ENCODE measurements around the gene TTN.
A peak's percentile ranks its signal among the peaks of the same experiment; 100 is the strongest.

TTN gene

GRCh38 chr2:178799305-178799704 is 7.9 kb downstream of the TTN start:
- H3K9me3 ChIP-seq (ENCODE audit: insufficient read depth, low read length) = no peaks in the 10 kb centered on the region
- H3K9ac ChIP-seq (ENCODE audit: low read length) = no peak overlapping the region
- H3K27ac ChIP-seq (ENCODE audit: low read length) = no peak overlapping the region
- no peaks in the 10 kb centered on the region for H4K20me1 ChIP-seq (ENCODE audit: insufficient read depth, low read length)
- H3K27me3 ChIP-seq (ENCODE audit: low read depth, low read length) = no peaks in the 10 kb centered on the region
- no peak overlapping the region for H3K4me3 ChIP-seq (ENCODE audit: low read length)
- H3K36me3 ChIP-seq (replicated peaks; ENCODE audit: low read depth, low read length) = no peaks in the 10 kb centered on the region
- no peak for TF ChIP-seq EZH2phosphoT487 (IDR thresholded peaks at IDR 0.05; ENCODE audit: low read depth)
- TF ChIP-seq, protein P1, sequence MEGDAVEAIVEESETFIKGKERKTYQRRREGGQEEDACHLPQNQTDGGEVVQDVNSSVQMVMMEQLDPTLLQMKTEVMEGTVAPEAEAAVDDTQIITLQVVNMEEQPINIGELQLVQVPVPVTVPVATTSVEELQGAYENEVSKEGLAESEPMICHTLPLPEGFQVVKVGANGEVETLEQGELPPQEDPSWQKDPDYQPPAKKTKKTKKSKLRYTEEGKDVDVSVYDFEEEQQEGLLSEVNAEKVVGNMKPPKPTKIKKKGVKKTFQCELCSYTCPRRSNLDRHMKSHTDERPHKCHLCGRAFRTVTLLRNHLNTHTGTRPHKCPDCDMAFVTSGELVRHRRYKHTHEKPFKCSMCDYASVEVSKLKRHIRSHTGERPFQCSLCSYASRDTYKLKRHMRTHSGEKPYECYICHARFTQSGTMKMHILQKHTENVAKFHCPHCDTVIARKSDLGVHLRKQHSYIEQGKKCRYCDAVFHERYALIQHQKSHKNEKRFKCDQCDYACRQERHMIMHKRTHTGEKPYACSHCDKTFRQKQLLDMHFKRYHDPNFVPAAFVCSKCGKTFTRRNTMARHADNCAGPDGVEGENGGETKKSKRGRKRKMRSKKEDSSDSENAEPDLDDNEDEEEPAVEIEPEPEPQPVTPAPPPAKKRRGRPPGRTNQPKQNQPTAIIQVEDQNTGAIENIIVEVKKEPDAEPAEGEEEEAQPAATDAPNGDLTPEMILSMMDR (IDR thresholded peaks at IDR 0.05; ENCODE audit: low read depth, low read length) = no peak
- no peaks in the 10 kb centered on the region for H3K79me2 ChIP-seq (ENCODE audit: low read length)
- no peaks in the 10 kb centered on the region for H3K4me1 ChIP-seq (ENCODE audit: low read length)
- no peak overlapping the region for H3K4me2 ChIP-seq (ENCODE audit: low read length)
- H2AFZ ChIP-seq (ENCODE audit: low read depth, low read length) = no peak overlapping the region

DNA sequence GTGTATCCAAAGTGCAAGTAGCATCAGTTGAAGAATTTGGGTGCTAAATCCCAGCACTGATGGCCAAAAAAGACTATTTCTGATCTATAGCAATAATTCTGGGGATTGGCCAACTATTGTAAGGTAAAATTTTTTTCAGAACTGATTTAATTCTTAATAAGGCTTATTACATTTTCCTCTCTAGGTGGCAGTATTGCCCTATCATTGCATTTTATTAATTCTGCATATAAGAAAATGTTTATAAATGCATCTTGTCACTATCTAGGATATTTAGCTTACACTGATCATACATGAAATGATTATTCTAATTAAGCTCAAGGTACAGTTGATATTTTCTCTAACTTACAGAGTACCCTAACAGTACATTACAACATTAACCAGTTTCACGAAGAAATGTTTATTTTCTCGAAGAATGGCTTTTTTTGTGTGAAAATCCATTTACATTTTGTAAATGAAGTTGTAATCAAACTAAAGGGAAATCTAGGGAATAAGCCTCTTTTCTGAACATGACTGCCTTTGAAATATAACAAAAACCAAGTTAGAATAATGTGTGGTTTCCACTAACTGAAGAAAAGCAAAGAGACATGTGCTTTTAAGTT is 11.0 kb downstream of the TTN start:
- no peak overlapping the region for H3K4me3 ChIP-seq (ENCODE audit: low read length)
- H3K27me3 ChIP-seq (ENCODE audit: low read depth, low read length) = no peaks in the 10 kb centered on the region
- H3K4me1 ChIP-seq (ENCODE audit: low read length) = no peaks in the 10 kb centered on the region
- TF ChIP-seq, protein P1 (IDR thresholded peaks at IDR 0.05; ENCODE audit: low read depth, low read length) = peak; percentile 80
- no peak for TF ChIP-seq EZH2phosphoT487 (IDR thresholded peaks at IDR 0.05; ENCODE audit: low read depth)
- no peaks in the 10 kb centered on the region for H4K20me1 ChIP-seq (ENCODE audit: insufficient read depth, low read length)
- no peak overlapping the region for H3K4me2 ChIP-seq (ENCODE audit: low read length)
- H2AFZ ChIP-seq (ENCODE audit: low read depth, low read length) = no peak overlapping the region
- no peaks in the 10 kb centered on the region for H3K36me3 ChIP-seq (replicated peaks; ENCODE audit: low read depth, low read length)
- no peak overlapping the region for H3K9ac ChIP-seq (ENCODE audit: low read length)
- H3K79me2 ChIP-seq (ENCODE audit: low read length) = no peaks in the 10 kb centered on the region
- no peaks in the 10 kb centered on the region for H3K9me3 ChIP-seq (ENCODE audit: insufficient read depth, low read length)
- no peak overlapping the region for H3K27ac ChIP-seq (ENCODE audit: low read length)

DNA sequence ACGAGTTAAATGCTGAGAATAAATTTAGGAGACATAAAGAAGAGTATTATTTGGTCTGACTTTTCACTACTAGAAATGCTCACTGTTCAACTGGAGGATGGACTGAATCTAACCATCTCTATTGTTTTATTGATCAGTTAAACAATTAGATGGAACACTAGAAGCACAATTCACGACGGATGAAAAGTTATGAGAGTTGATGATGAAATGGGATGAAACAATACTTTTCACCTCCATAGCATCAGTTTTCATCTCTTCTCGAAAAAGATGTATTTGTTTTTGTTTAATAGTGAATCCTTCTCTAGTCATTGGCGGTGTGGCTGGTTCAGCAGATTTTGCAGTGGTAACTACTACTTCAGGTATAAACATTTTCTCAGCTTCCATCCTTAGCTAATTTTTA is 19.3 kb downstream of the TTN start:
- no peaks in the 10 kb centered on the region for H4K20me1 ChIP-seq (ENCODE audit: insufficient read depth, low read length)
- H3K27ac ChIP-seq (ENCODE audit: low read length) = no peak overlapping the region
- no peaks in the 10 kb centered on the region for H3K36me3 ChIP-seq (replicated peaks; ENCODE audit: low read depth, low read length)
- H3K4me1 ChIP-seq (ENCODE audit: low read length) = peaks cover 8% of the 10 kb centered on the region
- TF ChIP-seq EZH2phosphoT487 (IDR thresholded peaks at IDR 0.05; ENCODE audit: low read depth) = no peak
- TF ChIP-seq, protein P1 (IDR thresholded peaks at IDR 0.05; ENCODE audit: low read depth, low read length) = no peak
- H3K79me2 ChIP-seq (ENCODE audit: low read length) = no peaks in the 10 kb centered on the region
- no peak overlapping the region for H3K9ac ChIP-seq (ENCODE audit: low read length)
- H3K27me3 ChIP-seq (ENCODE audit: low read depth, low read length) = no peaks in the 10 kb centered on the region
- no peaks in the 10 kb centered on the region for H3K9me3 ChIP-seq (ENCODE audit: insufficient read depth, low read length)
- no peak overlapping the region for H2AFZ ChIP-seq (ENCODE audit: low read depth, low read length)
- no peak overlapping the region for H3K4me3 ChIP-seq (ENCODE audit: low read length)
- no peak overlapping the region for H3K4me2 ChIP-seq (ENCODE audit: low read length)

GRCh38 chr2:178787155-178787554 is 20.1 kb downstream of the TTN start:
- H3K79me2 ChIP-seq (ENCODE audit: low read length) = no peaks in the 10 kb centered on the region
- H3K4me3 ChIP-seq (ENCODE audit: low read length) = no peak overlapping the region
- H3K4me2 ChIP-seq (ENCODE audit: low read length) = no peak overlapping the region
- H3K27me3 ChIP-seq (ENCODE audit: low read depth, low read length) = no peaks in the 10 kb centered on the region
- H3K27ac ChIP-seq (ENCODE audit: low read length) = no peak overlapping the region
- no peak overlapping the region for H2AFZ ChIP-seq (ENCODE audit: low read depth, low read length)
- no peaks in the 10 kb centered on the region for H4K20me1 ChIP-seq (ENCODE audit: insufficient read depth, low read length)
- H3K9ac ChIP-seq (ENCODE audit: low read length) = no peak overlapping the region
- TF ChIP-seq, protein P1 (IDR thresholded peaks at IDR 0.05; ENCODE audit: low read depth, low read length) = no peak
- no peak for TF ChIP-seq EZH2phosphoT487 (IDR thresholded peaks at IDR 0.05; ENCODE audit: low read depth)
- H3K4me1 ChIP-seq (ENCODE audit: low read length) = peaks cover 16% of the 10 kb centered on the region
- no peaks in the 10 kb centered on the region for H3K36me3 ChIP-seq (replicated peaks; ENCODE audit: low read depth, low read length)
- no peaks in the 10 kb centered on the region for H3K9me3 ChIP-seq (ENCODE audit: insufficient read depth, low read length)

Measured in OCI-LY3 (cell line).